ENCODE data around the gene GUCA2B.

DNA sequence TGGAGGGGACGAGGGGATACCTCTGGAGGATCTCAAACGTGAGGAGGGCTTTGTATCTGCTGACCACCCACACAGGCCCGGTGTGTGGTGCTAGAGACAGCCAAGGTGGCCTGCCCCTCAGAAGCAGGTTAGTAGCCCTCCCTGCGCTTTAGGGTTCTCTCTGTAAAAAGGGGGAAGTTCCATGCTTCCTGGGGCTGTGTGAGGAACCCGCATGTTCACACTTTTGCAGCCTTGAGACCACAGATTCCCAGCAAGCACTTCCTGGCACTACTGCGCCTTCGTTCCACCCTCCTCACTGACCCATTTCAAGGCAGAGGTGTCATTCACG, 7.9 kb upstream of the GUCA2B start:
- TF ChIP-seq SUZ12 (IDR thresholded peaks at IDR 0.05; ENCODE audit: extremely low read depth, insufficient read depth, insufficient read length) = no peak
- no peak for TF ChIP-seq YY1 (IDR thresholded peaks at IDR 0.05; ENCODE audit: insufficient read depth, insufficient read length)
- TF ChIP-seq ZNF274 (IDR thresholded peaks at IDR 0.05; ENCODE audit: low read depth, low read length) = no peak

Data from NT2/D1 (cell line).